Hematopoietic multipotent progenitor cell (in vitro differentiated cells): ENCODE results near the gene FARP2. TPM values are rescaled to one million over a fixed set of nuclear protein-coding genes. Genes with fewer than 3 reads are reported as not detected.
"Not testable (repeated sequence)": the region's sequence is repeated elsewhere in the genome, so short reads cannot be mapped to it uniquely, and the experiment has no call there.

Experiments
- DNase-seq, 3 donors: peaks; one replicate each; pipeline ENCODE4 v3.0.0-alpha.2; 2011 to 2015; ENCODE audit warnings: low read depth in 2 of 3, low spot score in 2 of 3
- total RNA-seq: library from RNA; depleted of rRNA; stranded (reverse); fragments of >200 nt; gene quantifications from one replicate; pipeline ENCODE4 v1.2.3, GENCODE V29; 2012

FARP2 gene
- total RNA-seq, 1 donor, result 14.3 TPM

GRCh38 chr2:241451840-241452506, 95.9 kb downstream of the FARP2 start:
- no peak for DNase-seq

GRCh38 chr2:241453919-241454318, 97.8 kb downstream of the FARP2 start:
- DNase-seq, result not testable (repeated sequence)

GRCh38 chr2:241454837-241455485, 98.9 kb downstream of the FARP2 start:
- DNase-seq, result no peak

GRCh38 chr2:241456546-241456945, 100.5 kb downstream of the FARP2 start:
- DNase-seq, result no peak

DNA sequence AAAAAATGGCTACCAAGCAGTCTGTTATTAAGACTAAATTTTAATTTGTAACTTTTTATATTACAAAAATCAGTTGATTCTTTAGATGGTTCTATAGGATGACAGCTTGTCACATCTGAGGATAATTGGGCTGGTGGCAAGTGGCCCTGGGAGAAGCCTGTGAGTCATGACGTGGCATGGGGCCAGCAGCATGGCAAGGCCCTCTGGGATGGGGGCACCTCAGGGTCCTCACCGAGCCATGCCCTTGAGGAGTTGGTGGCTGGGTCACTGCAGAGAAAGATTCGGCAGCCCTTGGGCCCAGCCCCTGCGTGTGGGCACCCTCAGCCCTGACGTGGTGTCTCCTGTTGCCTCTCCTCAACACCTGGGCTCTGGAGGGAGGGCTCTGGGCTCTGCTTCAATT, 102.6 kb downstream of the FARP2 start:
- DNase-seq, result no peak

GRCh38 chr2:241459520-241459919, 103.4 kb downstream of the FARP2 start:
- DNase-seq, result no peak

DNA sequence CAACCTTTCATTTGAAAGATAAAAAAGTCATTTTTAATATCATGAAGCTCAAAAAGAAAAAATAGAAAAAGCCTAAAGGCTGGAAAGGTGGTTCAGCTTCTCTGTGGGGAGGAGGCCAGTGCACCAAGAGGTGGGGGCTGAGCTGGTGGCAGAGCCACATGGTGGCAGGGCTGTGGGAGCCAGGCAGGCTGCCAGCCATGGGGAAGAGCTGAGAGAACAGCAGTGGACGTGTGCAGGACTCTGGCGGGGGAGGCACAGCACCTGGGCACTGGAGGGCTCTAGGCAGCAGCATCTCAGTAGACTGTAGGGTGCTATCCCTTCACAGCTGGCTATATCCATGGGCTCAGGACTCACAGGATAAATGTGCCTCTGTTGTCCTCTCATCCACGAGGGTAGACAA, 104.5 kb downstream of the FARP2 start:
- DNase-seq, result no peak

- no peak for DNase-seq
These were observed 105.9 kb downstream of the FARP2 start for GRCh38 chr2:241461693-241462677.

- no peak for DNase-seq
These were observed 107.4 kb downstream of the FARP2 start for GRCh38 chr2:241463276-241464135.

DNA sequence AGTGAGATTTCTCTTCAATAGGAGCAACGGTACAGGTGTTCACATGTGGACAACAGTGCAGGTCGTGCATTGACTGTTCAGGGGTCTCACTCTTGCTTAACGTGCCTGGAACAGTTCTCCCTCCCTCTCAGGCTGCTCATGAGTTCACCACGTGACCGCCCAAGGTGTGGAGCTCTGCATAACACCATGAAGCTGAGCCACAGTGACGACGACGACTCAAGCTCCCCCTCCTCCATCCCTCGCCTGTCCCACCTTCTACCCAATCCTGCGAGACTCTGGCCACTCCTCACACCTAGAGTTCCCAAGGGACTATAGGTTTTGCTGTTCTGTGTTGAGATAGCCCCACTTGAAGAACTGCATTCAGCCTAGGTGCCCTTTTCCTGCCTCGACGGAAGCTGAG, 109.5 kb downstream of the FARP2 start:
- no peak for DNase-seq

GRCh38 chr2:241466230-241466629, 110.1 kb downstream of the FARP2 start:
- no peak for DNase-seq

- no peak for DNase-seq
These were observed 111.8 kb downstream of the FARP2 start for GRCh38 chr2:241467777-241468475.

DNA sequence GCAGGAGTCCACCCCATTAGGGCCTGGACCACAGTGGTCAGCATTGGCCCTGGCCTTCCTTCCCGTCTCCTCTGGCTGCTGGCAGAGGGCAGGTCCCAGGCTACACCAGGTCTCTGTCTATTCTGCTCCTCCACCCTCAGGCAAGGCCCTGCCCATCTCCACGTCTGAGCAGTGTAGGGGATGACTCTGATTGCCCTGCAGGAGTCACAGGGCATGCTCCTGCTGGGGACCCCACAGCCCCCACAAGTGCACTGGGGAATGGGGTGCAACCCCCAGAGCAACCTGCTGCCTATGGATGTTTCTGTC, 112.3 kb downstream of the FARP2 start:
- no peak for DNase-seq

DNA sequence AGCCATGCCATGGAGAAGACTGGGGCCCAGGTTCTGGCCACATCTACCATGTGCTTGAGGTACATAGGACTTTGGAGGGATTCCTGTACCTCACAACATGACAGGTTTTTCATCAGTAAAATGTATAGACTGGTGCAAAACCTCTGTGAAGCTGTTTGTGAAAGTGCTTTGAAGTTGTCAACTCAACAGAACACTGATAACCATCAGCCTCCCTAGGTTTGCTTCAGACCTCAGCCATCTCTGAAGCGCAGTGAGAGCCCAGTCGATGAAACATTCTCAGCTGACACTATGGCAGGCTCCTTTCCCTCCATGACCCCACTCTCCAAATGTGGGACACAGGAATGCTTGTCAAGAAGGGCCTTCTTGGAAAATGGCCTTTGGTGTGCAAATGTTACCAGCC, 113.7 kb downstream of the FARP2 start:
- DNase-seq, result no peak

DNA sequence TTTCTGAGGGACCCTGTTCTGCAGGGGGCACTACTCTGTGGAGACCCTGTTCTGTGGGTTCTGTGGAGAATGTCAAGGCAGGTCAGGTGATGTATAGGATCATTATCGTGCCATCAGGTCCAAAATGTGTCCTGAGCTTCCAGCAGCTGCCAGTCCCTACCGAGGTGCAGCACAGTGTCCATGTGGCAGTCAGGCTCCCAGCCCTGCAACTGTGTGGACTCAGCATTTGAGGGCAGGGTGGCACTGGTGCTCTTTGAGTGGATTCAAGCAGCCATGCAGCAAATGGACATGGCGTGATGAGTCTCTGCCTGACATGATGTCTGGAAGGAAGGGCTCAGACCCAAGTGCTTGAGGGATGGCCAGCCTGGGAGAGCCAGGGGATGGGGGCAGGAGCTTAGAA, 117.3 kb downstream of the FARP2 start:
- DNase-seq, result no peak

DNA sequence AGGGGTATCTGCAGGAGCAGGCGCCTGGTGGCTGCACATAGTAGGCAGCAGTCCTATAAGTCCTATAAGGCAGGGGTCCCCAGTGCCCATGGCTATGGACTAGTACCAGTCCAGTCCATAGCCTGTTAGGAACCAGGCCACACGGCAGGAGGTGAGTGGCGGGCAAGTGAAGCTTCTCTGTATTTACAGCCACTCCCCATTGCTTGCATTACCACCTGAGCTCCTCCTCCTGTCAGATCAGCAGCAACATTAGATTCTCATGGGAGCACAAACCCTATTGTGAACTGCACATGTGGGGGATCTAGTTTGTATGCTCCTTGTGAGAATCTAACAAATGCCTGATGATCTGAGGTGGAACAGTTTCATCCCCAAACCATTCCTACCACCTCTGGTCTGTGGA, 119.2 kb downstream of the FARP2 start:
- no peak for DNase-seq

DNA sequence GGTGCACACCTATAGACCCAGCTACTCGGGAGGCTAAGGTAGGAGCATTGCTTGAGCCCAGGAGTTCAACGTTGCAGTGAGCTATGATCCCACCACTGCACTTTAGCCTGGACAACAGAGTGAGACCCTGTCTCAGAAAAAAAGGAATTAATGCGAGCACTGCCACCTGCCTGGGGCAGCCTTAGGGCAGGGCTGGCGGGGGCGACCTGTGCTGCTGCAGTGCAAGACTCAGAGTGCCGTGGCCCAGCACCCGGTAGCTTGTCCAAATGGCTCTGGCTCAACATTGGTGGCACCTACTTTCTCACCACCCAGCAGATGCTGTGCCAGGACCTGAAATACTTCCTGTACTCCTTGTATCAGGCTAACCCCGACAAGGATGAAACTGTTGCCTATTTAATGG, 122.1 kb downstream of the FARP2 start:
- no peak for DNase-seq

GRCh38 chr2:241479026-241479898, 123.2 kb downstream of the FARP2 start:
- no peak for DNase-seq

- DNase-seq, result no peak
These were observed 125.6 kb downstream of the FARP2 start for GRCh38 chr2:241481687-241482086.
